HS-27A (cell line): ENCODE data around the gene RASAL2.

Experiments
- DNase-seq: peaks from one replicate; pipeline ENCODE4 v3.0.0-alpha.2; 2012; ENCODE audit warnings: low read depth, missing footprints

The RASAL2 gene

DNA sequence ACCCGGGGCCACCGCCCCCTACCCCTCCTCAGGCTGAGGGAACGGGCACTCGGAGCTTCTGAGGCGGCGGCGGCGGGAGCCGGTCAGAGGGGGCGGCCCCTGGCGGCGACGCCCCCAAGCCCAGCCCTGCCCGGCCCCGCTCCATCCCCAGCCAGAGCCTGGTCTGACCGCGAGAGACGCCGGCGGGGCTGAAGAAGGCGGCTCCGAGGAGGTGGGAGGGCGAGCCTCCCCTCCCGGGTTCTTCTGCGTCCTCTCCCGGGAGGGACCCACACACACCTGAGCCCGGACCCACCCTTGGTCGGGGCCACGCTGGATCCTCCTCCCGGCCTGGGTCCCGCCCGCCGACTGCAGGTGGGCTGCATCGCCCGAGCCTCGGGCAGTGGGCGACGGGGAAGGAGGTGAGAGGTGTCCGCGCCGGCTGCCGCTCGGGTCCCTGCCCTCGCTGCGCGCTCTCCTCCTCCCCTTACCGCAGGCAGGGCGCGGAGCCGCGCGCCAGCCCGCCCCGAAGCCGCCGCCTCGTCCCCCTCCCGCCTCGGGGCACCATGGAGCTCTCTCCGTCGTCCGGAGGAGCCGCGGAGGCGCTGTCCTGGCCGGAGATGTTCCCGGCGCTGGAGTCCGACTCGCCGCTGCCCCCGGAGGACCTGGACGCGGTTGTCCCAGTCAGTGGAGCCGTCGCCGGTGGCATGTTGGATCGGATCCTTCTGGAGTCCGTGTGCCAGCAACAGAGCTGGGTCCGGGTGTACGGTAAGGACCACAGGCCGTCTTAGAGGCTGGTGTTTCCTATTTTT, at the start of gene RASAL2:
Gene RASAL2 (plus strand): TSS at position 154 of the 788 bp plus-strand sequence. CDS start 389 bp downstream, at position 543.
- no peak for DNase-seq

DNA sequence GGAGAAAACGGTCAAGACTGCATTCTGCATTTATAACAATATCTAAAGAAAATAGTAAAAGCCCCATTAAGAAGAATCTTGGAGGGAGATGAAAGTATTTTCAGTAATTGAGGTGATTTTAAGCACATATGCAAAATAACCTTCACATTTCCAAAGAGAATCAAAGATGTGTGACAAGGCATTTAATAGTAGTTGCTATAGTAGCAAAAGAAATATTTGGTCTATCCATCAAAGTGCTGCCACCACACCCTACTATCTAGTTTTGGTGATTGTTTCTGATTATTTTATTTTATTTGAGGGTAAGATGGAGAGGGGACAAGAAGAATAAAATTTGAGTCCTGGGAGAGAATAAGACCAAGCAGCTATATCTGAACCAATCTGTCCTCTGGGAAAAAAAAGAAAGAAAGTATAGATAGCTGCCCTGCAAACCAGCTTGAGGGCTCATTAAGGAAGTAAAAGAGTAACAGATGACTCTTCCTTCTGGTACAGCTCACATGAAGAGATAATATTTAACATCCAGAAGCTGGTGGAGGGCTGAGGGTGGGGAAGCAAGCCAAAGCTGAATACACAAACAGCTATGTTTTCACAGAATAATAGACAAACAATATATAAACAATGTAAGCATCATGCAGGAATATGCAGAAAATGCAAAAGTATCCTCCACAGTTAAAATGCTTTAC, 47.2 kb upstream of the RASAL2 start:
- no peak for DNase-seq

DNA sequence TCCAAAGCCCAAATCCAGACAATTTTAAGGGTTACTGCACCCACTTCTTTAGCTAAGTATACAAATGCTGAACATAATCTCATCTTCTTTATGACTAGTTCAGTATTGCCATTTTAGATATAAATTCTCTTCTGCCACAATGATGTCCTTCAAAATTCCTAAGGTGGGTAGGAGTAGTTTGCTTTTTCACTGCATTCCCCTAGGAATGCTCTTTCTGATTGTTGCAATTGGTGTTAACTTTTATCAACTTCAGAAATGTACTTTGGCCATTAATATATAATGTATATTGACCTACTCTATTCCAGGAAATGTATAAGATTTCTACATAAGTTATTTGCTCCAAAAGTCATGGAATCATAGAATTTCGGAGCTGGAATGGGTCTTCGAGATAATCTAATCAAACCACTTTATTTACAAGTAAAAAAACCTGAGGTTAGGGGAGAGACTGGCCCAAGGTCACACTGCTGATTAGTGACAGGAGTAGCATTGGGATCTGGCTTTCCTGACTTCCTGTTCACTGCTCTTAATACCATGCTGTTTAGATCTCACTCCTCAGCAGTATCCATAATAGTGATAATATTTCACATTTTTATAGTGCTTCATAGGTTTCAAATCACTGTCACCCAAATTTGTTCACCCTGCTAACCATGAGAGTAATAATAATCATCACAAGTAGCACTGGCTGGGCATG, 46.4 kb upstream of the RASAL2 start:
- DNase-seq: no peak

DNA sequence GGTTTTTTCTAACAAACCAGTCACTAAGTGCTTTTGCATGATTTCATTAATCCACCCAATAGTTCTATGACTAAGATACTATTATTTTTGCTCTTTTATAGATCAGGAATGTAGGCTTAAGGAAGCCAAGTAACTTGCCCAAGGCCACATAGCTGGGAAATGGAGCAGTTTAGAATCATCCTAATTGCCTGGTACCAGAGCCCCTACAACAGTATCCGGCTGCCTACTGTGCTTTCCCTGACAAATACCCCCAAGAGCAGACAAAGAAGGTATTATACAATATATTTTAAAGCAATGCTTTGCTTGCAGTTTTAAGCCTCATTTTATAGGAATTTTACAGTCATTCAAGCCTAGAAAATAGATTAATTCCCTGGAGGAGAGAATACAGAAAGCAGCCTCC, 45.5 kb upstream of the RASAL2 start:
- no peak for DNase-seq

DNA sequence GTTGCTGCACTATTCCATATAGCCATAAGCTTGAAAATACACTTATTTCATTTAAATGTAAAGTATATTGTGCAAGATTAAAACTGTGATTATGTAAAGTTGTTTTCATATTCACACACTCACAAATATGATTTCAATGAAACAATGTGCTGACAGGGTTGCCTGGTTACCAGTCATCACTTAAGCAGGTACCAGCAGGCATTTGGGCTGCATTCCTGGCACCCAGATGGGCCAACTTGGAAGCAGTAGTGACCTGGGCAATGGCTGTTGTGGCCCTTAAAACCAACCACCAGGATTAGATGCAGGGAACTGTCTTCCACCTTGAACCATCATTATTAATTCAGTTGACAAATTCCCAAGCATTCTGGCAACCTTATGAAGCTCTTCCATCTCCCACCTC, 45.0 kb upstream of the RASAL2 start:
- no peak for DNase-seq

DNA sequence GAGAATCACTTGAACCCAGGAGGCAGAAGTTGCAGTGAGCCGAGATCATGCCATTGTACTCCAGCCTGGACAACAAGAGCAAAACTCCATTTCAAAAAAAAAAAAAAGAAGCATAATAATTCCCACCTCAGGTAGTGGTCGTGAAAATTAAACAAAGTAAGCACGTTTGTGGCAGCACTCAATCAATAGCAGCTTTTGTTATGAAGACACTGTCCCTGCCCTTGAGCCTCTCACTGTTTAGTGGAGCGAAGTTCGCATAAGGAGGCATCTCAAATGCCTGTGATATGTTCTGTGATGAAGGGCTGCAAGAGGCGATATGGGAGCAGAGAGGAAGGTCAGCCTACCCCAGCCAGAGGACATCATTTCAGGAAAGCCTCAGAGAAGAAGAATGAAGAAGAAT, 43.8 kb upstream of the RASAL2 start:
- DNase-seq: no peak

DNA sequence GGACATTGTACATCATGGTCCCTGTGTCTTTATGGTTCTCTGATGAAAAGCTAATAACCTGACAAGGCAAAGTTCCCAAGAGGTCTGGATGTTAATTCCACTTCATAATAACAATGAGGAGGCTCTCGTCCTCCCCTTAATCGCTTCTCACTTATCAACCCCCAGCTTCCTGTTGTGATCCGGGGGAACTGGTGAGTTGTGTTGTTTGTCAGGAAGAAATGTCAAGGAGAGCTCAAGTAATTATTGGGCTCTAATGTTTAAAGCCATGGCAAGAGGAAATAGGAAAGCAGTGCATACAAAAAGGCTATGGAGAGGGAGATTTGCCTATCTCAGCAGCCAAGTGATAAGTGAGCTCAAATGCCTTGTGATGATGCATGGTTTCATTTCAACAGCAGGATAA, 42.8 kb upstream of the RASAL2 start:
- no peak for DNase-seq

DNA sequence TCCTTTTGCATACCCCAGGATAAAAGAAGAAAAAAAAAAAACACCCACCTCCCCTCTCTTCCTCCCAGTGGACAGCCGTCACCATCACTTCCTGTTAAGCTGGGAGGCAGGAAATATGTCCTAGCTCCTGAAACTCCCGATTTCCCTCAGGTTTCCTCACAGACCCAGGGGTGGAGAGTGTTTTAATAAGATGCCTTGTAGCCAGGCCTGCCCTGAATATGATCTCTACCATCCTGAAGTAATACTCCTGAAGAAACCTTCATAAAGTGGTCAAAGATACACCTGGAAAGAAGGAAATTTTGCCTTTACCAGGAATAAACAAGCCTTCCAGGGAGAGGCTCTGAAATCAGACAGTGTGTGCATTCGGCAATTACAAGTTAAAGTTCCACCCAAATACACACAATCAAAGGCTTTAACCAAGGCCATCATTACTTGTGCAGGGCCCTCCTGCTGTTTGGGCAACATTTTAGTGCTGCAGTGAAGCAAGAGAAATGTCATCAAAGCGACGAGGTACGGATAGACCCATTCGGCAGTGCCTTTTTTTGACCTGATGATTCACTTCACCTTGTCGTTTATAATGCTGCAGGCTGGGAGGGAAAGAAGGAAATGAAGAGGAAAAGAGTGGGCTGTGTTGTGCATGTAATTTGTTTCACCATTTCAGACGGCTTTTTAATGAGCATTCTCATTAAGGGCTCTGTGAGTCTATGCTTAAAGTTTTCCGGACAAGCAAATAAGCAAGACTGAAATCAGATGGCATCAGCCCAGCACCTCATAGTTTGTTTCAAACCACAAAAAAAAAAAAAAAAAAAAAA, 41.0 kb upstream of the RASAL2 start:
- DNase-seq: no peak

DNA sequence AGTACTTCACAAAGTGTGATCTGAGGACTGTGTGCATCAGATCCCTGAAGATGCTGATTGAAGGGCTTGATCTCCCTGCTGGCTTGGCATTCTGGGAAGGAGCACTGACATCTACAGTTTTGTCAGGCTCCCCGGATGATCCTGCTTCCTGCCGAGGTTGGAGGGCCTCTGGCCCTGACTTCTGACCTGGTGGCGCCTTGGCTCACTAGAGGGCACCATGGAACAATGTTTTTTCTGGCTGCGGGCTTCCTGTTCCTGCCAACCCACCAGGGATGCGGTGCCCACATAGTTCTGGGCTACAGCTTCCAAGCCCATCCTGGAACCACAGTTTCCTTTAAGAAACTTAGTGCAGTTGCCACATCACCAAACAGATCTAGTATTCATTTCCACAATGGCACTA, 38.8 kb upstream of the RASAL2 start:
- DNase-seq: no peak

DNA sequence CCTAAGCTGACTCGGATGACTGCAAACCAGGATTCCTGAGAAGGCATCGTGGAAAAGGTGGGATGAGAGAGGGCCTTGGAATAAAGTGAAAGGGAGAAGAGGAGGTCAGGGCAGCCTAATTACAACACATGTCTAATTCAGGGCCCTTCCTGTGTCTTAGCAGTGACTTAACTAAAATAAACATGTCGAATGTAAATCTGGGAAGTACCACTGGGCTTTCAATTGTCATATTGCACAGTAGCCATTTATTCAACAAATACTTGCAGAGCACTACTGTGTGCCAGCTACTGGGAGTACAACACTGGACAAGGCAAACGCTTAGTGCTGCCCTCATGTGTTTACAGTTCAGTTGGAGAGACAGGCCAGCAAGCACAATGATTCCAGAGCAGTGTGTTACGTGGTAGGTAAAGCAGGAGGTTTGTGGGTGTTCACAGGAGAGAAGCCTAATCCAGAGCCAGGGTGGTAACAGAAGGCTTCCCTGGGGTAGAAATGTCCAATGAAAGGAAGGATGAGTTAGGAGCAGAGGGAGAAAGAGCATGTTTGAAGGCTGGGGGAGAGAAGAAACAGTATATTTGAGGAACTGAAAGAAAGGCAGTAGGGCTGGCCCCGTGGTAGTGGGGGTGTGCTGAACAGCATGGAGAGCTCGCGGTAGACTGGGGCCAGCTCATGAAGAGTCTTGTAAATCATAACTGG, 38.0 kb upstream of the RASAL2 start:
- no peak for DNase-seq

DNA sequence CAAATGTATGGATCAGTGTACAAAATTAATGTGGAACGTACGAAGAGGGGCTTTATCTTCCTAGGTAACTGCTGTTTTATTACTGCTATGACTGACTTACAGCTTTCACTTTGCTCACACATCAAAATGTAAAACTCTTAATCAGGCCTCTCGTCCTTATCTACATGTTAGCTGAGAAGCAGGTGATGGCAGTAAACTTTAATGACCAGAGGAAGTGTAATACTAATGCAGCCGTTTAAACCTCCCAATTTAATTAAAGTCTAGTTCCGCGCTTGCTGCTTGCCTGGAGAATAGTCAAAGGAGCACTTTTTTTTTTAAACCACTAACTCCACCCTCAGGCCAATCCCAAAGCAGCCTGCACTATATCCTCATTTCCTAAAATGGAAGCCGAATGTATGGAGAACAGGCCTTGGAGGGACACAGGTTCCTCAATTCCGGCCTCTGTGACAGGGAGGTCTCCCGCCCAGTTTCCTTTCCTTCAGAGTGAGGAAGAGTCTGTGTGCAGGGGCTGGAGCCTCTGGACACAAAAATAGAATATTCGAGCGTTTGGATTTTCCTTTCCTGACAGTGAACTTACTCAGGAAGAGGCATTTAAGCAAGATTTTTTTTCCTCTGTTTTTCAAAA, 36.7 kb upstream of the RASAL2 start:
- DNase-seq: no peak

DNA sequence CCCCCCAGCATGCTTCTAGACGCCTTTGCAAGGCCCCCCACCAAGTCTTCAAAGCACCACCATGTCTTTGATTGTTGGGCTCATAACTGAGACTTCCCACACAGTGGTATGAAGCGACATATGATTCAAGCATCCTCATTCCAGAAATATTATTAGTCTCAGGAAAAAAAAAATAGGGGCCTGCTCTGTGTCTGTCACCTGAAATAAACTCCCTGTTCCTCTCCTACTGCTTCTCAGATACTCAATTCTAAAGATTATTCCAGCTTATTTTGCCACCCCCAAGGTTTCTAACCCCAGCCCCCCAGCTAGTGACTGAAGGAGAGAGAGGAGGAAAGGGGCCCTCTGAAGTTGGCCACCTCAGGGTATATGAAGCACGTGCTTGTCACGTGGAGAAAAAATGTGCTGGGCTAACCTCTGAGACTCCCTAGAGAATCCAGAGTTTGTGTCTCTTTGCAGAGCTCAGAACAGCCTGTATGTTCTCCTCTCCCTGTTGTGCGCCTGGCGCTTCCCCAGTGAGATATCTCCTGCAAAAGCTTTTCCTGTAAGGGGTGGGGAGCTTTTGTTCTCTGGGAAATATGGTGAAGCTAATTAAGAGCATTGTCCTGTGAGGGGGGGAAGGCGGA, 35.9 kb upstream of the RASAL2 start:
- peak; percentile 58 for DNase-seq

DNA sequence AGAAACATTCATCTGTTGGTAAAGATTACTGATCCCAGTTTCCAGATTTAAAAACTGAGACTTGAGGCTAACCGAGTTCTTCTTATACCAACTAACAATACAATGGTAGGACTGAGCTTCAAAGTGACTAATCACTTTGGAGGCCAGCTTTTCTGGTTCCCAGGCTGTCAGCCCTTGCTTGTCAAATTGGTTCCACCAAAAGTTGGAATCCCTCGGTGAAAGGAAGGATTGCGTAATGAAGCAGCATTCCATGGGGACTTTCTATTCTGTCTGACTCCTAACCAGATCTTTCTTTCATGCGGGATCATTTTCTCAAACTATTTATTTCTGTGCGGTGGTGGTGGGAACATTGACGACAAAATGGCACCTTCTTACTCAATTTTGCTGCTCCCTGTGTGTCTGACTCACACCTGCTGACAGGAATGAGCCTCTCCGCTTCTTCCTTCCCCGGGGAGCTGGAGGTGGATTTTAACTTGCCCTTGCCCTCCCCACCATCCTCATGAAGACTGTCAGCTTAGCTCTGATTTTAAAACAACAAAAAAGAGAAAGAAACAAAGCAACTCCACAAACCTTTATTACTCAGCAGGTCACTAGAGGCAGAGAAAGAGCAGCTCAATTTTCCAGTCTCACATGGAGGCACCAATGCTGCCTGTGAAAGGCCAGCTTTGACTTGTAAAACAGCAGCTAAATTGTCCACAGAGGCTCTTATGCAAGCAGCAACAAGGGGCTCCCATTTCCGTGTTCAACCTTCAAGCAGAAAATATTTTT, 32.9 kb upstream of the RASAL2 start:
- no peak for DNase-seq

DNA sequence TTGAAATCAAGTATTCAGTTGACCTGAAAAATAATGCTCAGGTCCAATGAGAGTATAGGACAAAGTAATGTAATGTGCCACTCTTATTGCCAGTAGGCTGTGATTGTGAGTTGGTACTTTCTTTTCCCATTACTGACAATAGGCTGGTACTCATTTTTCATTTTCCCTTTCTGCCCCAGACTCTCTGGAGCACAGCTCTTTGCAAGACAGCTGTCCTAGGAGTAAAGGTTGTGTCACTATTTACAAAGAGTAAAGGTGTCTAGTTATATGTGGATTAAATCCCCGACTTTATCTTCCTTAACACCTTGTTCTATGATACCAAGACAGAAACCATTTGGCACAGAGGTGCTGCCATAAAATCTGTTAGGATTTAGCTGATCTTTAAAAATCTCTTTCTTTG, 32.3 kb upstream of the RASAL2 start:
- DNase-seq: no peak

DNA sequence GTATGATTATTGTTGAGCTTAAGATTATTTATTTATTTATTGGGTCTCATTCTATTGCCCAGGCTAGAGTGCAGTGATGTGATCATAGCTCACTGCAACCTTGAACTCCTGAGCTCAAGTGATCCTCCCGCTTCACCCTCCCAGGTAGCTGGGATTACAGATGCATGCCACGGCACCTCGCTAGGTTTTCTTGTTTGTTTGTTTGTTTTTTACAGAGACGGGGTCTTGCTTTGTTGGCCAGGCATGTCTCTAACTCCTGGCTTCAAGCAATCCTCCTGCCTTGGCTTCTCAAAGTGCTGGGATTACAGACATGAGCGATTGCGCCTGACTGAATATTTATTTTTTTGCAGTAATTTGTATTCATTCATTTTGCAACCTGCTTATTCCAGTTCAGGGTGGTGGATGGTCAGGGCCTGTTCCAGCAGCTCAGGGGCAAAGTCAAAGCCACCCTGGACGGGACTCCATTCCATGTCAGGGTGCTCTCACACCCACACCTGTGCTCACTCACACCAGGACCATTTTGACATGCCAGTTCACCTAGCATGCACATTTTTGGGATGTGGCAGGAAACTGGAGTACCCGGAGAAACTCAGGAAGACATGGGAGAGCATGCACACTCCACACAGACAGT, 29.6 kb upstream of the RASAL2 start:
- no peak for DNase-seq

DNA sequence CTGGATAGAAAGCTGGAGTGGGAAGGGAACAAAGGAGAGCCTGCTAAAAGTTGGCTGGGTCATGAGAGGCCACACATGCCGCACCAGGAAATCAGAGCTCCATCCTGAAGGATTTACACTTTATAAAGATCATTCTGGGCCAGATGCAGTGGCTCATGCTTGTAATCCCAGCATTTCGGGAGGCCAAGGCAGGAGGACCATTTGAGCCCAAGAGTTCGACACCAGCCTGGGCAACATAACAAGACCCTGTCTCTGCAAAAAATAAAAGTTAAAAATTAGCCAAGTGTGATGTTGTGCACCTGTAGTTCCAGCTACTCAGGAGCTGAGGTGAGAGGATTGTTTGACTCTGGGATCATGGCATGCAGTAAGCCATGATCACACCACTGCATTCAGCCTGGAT, 28.7 kb upstream of the RASAL2 start:
- no peak for DNase-seq

DNA sequence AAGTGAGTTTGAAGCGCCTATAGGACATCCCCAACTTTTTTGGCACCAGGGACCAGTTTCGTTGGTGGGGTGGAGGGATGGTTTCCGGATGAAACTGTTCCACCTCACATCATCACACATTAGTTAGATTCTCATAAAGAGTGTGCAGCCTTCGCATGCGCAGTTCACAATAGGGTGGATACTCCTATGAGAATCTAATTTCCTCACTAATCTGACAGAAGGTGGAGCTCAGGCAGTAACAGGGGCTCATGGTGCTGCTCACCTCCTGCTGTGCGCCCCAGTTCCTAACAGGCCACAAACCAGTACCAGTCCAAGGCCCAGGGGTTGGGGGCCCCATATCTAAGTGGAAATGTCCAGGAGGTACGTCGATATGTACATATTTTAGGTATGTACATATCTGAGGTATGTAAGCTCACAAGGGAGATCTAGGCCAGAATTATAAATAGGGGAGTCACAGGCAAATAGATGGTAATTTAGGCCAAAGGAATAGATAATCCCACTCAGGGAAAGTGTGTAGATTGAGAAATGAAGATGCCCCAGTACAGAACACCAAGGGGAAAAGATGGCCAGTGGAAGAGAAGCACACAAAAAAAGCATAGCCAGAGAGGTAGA, 27.5 kb upstream of the RASAL2 start:
- no peak for DNase-seq

DNA sequence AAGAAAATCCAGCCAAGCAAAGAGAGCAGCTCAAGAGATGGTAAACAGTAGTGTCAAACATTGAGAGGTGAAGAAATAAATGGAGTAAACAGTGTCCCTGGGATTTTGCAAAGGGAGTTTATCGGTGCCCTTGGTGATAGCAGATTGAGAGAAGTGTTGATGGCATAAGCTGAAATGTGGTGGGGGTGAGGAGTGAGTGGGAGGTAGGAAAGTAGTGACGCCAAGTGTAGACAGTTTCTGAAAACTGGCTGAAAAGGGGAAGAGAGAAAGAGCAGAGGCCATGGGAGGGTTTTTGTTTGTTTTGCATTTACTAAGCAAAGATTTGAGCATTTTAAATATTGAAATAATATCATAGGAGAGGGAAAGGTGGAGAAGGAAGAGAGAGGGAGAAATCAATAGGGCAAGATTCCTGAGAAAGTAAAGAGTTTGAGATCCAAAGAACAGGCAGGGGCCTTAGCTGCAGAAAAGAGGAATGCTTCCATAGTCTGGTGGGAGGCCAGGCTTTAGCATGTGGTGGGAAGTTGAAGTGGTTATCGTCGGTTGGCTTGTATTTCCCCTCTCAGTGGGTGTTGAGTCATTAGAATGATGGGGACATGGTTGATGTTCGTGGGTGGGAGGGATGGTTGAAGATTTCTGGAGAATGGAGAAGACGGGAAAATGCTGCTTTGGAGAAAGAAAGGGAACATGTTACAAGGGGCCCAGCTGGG, 26.8 kb upstream of the RASAL2 start:
- no peak for DNase-seq
